ENCODE data around the gene SLC7A11.
"Not testable (repeated sequence)": the region's sequence is repeated elsewhere in the genome, so short reads cannot be mapped to it uniquely, and the experiment has no call there.

The SLC7A11 gene

DNA sequence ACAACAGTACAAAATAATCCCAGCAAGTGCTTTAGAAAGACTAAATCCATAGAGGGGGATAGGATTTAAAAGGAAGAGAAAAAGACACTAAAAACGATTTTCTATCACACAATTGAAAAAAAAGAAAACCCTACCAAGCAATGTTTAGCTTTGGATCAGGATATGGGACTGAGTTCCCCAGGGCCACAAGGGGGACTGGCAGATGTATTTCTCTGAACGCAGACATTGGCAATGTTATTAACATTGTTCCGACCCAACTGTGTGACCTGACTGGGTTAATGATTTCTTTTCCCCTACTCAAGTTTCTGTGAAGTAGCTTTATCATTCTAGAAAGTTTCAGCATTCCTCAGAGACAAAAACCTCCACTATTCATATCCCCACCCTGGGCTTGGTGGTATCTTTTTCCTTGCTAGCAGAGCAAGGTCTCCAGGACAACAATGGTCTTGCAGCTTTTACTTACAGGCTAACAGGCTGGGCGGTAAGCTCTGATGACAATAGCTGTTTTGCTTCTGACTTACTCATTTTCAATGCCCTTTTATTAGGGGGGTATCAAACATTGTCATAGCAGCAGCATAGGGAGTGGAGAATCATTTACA, 25.8 kb downstream of the SLC7A11 start:
- TF ChIP-seq, protein P1, sequence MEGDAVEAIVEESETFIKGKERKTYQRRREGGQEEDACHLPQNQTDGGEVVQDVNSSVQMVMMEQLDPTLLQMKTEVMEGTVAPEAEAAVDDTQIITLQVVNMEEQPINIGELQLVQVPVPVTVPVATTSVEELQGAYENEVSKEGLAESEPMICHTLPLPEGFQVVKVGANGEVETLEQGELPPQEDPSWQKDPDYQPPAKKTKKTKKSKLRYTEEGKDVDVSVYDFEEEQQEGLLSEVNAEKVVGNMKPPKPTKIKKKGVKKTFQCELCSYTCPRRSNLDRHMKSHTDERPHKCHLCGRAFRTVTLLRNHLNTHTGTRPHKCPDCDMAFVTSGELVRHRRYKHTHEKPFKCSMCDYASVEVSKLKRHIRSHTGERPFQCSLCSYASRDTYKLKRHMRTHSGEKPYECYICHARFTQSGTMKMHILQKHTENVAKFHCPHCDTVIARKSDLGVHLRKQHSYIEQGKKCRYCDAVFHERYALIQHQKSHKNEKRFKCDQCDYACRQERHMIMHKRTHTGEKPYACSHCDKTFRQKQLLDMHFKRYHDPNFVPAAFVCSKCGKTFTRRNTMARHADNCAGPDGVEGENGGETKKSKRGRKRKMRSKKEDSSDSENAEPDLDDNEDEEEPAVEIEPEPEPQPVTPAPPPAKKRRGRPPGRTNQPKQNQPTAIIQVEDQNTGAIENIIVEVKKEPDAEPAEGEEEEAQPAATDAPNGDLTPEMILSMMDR (IDR thresholded peaks at IDR 0.05; ENCODE audit: low read depth, low read length) = no peak
- H3K4me3 ChIP-seq (ENCODE audit: low read depth, low read length) = no peak overlapping the region

DNA sequence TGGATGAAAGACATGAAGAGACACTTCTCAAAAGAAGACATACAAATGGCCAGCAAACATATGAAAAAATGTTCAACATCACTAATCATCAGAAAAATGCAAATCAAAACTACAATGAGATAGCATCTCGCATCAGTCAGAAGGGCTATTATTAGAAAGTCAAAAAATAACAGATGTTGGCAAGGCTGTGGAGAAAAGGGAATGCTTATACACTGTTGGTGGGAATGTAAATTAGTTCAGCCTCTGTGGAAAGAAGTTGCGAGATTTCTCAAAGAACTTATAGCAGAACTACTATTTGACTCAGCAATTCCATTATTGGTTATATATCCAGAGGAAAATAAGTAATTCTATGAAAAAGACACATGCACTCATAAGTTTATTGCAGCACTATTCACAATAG, 31.6 kb downstream of the SLC7A11 start:
- H3K4me3 ChIP-seq (ENCODE audit: low read depth, low read length) = not testable (repeated sequence)

DNA sequence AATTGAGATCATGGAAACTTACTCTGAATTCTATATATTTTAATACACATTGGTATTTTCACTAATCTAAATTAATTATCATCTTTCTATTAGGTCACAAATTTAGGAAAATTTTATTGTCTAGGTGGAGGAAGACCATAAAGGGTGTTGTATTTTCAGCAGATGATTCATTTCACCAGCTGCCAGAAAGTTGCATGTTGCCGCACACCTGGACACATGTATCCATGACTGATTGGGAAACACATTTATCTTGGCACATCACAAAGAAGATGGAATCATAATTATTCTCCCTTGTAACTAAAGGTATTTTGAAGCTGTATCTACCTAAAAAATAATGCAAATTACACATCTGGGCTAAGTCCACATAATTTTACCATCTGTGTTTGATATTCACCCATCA, 33.1 kb downstream of the SLC7A11 start:
- TF ChIP-seq, protein P1 (IDR thresholded peaks at IDR 0.05; ENCODE audit: low read depth, low read length) = no peak
- H3K4me3 ChIP-seq (ENCODE audit: low read depth, low read length) = no peak overlapping the region

DNA sequence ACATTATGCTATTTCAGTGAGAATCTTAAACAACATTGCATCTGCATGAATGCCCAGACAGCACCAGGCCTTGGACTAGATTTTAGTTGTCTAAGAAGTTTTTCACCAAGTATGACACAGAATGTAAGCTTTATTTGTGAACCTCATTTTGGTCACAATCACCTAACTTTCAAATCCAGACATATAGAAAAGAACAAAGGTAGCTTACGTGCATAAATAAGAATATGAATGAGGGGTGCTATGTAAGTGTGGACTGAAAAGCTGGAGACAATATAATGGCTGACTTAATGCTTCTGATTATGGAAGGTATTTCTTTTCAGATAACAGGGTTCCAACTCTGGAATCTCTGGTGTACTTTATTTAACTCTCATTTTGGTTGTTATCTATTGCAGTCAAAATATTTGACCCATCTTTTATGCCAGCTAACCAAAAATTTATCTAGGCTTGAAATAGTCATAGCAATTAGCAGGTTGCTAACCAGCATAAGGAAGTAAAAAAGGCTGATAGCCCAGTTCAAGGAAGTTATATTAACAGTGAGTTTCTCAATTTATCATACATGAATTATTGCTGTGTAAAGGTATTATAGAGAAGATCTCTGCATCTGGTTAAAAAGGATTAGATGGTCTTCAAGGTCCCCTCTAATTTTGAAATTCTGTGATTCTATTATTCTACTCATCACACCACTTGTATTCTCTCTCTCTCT, 36.5 kb downstream of the SLC7A11 start:
- TF ChIP-seq, protein P1 (IDR thresholded peaks at IDR 0.05; ENCODE audit: low read depth, low read length) = no peak
- H3K4me3 ChIP-seq (ENCODE audit: low read depth, low read length) = no peak overlapping the region

DNA sequence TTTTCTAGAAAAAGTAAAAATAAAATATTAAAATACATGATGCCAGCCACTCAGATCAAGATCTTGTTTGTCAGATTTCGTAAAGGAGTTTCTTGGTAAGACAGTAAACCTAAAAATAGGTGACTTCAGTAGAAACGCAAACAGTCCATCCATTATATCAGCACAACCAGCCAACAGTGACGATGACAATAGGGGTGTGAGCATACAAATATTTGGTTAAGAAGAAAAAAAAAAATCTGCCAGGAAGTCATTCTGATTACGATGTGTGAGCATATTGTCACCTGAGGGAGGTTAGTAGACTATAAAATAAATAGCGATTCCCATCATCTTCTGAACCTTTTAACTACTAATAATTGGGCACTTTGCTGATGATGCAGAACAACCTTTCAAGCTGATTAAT, 37.6 kb downstream of the SLC7A11 start:
- no peak overlapping the region for H3K4me3 ChIP-seq (ENCODE audit: low read depth, low read length)

DNA sequence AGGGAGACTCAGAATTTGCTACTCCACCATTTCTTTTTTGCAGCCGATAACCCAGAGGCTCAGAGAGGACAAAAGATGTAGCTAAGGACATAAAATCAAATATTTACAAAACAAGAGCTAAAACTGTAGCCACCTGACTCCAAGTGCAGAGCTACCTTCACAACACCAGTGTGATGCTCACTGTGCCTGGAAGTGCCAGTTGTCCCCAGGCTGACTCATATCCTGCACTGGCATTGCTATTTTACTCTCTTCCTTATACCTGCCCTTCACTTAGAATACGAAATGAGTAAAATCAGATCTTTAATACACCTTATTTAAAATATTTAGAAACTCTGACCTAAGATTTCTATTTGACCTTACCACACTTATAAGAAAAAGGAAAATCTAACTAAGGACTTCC, 39.5 kb downstream of the SLC7A11 start:
- no peak overlapping the region for H3K4me3 ChIP-seq (ENCODE audit: low read depth, low read length)
- TF ChIP-seq, protein P1 (IDR thresholded peaks at IDR 0.05; ENCODE audit: low read depth, low read length) = no peak

More for the DNA sequence above, 37.6 kb downstream of the SLC7A11 start:
- TF ChIP-seq, protein P1 (IDR thresholded peaks at IDR 0.05; ENCODE audit: low read depth, low read length) = no peak

DNA sequence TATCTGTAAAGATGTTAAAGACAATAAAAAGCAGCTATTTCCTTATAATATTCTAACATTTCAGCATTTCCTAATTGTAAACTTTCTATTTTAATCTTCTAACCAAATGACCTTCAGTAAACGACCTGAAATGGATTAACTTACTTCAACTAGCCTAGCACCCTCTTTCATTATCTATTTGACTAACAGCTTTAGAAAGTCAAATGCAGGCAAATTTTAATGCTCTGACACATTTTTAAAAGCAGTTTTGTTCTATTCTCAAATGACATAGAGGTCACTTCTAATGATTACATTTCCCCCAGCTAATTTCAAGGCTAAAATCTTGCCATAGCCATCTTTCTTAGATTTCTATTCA, 41.9 kb downstream of the SLC7A11 start:
- TF ChIP-seq, protein P1 (IDR thresholded peaks at IDR 0.05; ENCODE audit: low read depth, low read length) = no peak
- H3K4me3 ChIP-seq (ENCODE audit: low read depth, low read length) = no peak overlapping the region

Data from WI38 (cell line).